OCI-LY7 (cell line): ENCODE data around the gene AUTS2. TPM values are rescaled to one million over a fixed set of nuclear protein-coding genes. Genes with fewer than 3 reads are reported as not detected.

Experiments used
- BruUV-seq: library from RNA; stranded (reverse); fragments of 400-500 nt; replicated peaks from 2 replicates; lab custom pipeline; 2021; lab: Mats Ljungman, UMichigan
- CTCF ChIA-PET: fragments of 300-600 bp; sonication (Branson Sonifier 250); formaldehyde crosslinking; loops from one replicate; lab custom pipeline; 2022; ENCODE audit warnings: antibody characterized with exemption; ENCODE audit not compliant: unreplicated experiment; lab: Charles Lee
- POLR2A ChIA-PET: fragments of 300-600 bp; sonication (Branson Sonifier 250); formaldehyde crosslinking; loops from one replicate; lab custom pipeline; 2022; ENCODE audit warnings: antibody characterized with exemption; lab: Charles Lee
- DNase-seq: peaks from one replicate; pipeline ENCODE4 v3.0.0-alpha.2; 2015; ENCODE audit warnings: low spot score
- H2AFZ ChIP-seq: fragments of 200-600 bp; sonication (generic), shearing (Covaris generic); 2 replicates; pipeline ENCODE4 v1.6.1; 2014; ENCODE audit warnings: mild to moderate bottlenecking, antibody characterized with exemption, low read length, moderate library complexity
- H3K27ac ChIP-seq: fragments of 200-600 bp; sonication (generic); 2 replicates; pipeline ENCODE4 v1.5.1; 2014; ENCODE audit warnings: mixed run types, low read depth, mild to moderate bottlenecking, moderate library complexity, low read length, inconsistent platforms; ENCODE audit not compliant: poor library complexity, severe bottlenecking
- H3K36me3 ChIP-seq: fragments of 200-600 bp; sonication (generic); 2 replicates; pipeline ENCODE4 v1.6.1; 2014; ENCODE audit warnings: mild to moderate bottlenecking, antibody characterized with exemption, low read length, moderate library complexity, mixed read lengths; ENCODE audit not compliant: insufficient read depth
- H3K4me1 ChIP-seq: fragments of 200-600 bp; sonication (generic); 2 replicates; pipeline ENCODE4 v1.5.1; 2014; ENCODE audit warnings: mild to moderate bottlenecking, low read length; ENCODE audit not compliant: insufficient read depth, poor library complexity, severe bottlenecking
- H3K4me2 ChIP-seq: fragments of 200-600 bp; sonication (generic); 2 replicates; pipeline ENCODE4 v1.6.1; 2014; ENCODE audit warnings: mild to moderate bottlenecking, low read length
- H3K4me3 ChIP-seq: fragments of 200-600 bp; sonication (generic); 2 replicates; pipeline ENCODE4 v1.5.1; 2014; ENCODE audit warnings: mild to moderate bottlenecking, low read depth, low read length; ENCODE audit not compliant: poor library complexity, severe bottlenecking
- H3K79me2 ChIP-seq: fragments of 200-600 bp; sonication (generic); 2 replicates; pipeline ENCODE4 v1.6.1; 2016; ENCODE audit warnings: low read depth, mild to moderate bottlenecking, low read length, moderate library complexity, mixed read lengths; ENCODE audit not compliant: insufficient read depth
- H3K9me2 ChIP-seq: fragments of 200-600 bp; sonication (generic); 2 replicates; pipeline ENCODE4 v1.6.1; 2016; ENCODE audit warnings: mild to moderate bottlenecking, low read length, mixed read lengths; ENCODE audit not compliant: insufficient read depth
- H3K9me3 ChIP-seq: fragments of 200-600 bp; sonication (generic); 2 replicates; pipeline ENCODE4 v1.6.1; 2014; ENCODE audit warnings: mild to moderate bottlenecking, mixed run types, low read length, mixed read lengths
- H4K20me1 ChIP-seq: fragments of 200-600 bp; sonication (generic); 2 replicates; pipeline ENCODE4 v1.6.1; 2014; ENCODE audit warnings: mild to moderate bottlenecking, antibody characterized with exemption, low read length, moderate library complexity, mixed read lengths; ENCODE audit not compliant: insufficient read depth
- CTCF ChIP-seq: fragments of 200-600 bp; sonication (generic); conservative IDR thresholded peaks from 2 replicates; pipeline ENCODE4 v1.5.1; 2014; ENCODE audit warnings: mild to moderate bottlenecking, antibody characterized with exemption, low read length, moderate library complexity, mixed read lengths
- EZH2phosphoT487 ChIP-seq: fragments of 200-600 bp; sonication (generic); IDR thresholded peaks from 2 replicates; pipeline ENCODE4 v1.6.1; 2018; ENCODE audit warnings: low read depth, borderline replicate concordance, mild to moderate bottlenecking, mixed run types, antibody characterized with exemption, low read length, moderate library complexity, mixed read lengths
- intact Hi-C: fragments of 100-400 bp; cut with micrococcal nuclease; formaldehyde crosslinking; loops from one replicate; pipeline ENCODE4 v1.10.0; 2022; ENCODE audit not compliant: unreplicated experiment
- total RNA-seq, 2 experiments: library from RNA; depleted of rRNA in 1 of 2; stranded (reverse); fragments of >200 nt in 1 of 2; shearing (Covaris generic) in 1 of 2; gene quantifications; 2 replicates each; pipeline ENCODE4 v1.2.3, GENCODE V29; 2014 to 2022

AUTS2 gene
- total RNA-seq, 2 experiments from 2014 or later, result 37.9 to 78.5 TPM

- TF ChIP-seq EZH2phosphoT487 (no peak), CTCF (no peak)
- CTCF ChIA-PET, result no interaction called here
- Histone ChIP-seq H3K79me2 (peaks cover 50% of the 10 kb centered on the region; the same call in 1 of the 2 replicates), H3K9me2 (no peaks in the 10 kb centered on the region), H2AFZ (no peak overlapping the region), H3K4me3 (no peak overlapping the region), H4K20me1 (no peaks in the 10 kb centered on the region), H3K4me1 (peaks cover 25% of the 10 kb centered on the region), H3K9me3 (peaks cover 10% of the 10 kb centered on the region; the same call in 1 of the 2 replicates), H3K27ac (no peak overlapping the region), H3K36me3 (peaks cover 10% of the 10 kb centered on the region; the same call in 1 of the 2 replicates), H3K4me2 (no peak overlapping the region)
- intact Hi-C loops, result no loop called here
- POLR2A ChIA-PET, result interaction anchor here (0.5 to 1.2 kb wide), 8 partner anchors 11 to 384 kb away, joined by 3 to 6 read pairs (median 3); no protein-coding TSS in a partner anchor
- BruUV-seq, result no TSS peak
- no peak for DNase-seq
Observed at GRCh38 chr7:69722843-69723242, 124.6 kb downstream of the AUTS2 start.

- POLR2A ChIA-PET, result interaction anchor here (0.7 to 1.2 kb wide), 2 partner anchors 15 to 55 kb away, joined by 3 read pairs; no protein-coding TSS in a partner anchor
- CTCF ChIA-PET, result no interaction called here
- Histone ChIP-seq H3K9me2 (no peaks in the 10 kb centered on the region), H3K4me2 (no peak overlapping the region), H2AFZ (no peak overlapping the region), H4K20me1 (no peaks in the 10 kb centered on the region), H3K4me1 (peaks cover 32% of the 10 kb centered on the region), H3K36me3 (peaks cover 10% of the 10 kb centered on the region; the same call in 1 of the 2 replicates), H3K4me3 (no peak overlapping the region), H3K9me3 (peaks cover 10% of the 10 kb centered on the region; the same call in 1 of the 2 replicates), H3K27ac (no peak overlapping the region), H3K79me2 (peaks cover 50% of the 10 kb centered on the region; the same call in 1 of the 2 replicates)
- no TSS peak for BruUV-seq
- no peak for DNase-seq
- intact Hi-C loops, result no loop called here
- no peak for TF ChIP-seq CTCF
- no peak for TF ChIP-seq EZH2phosphoT487
Observed at GRCh38 chr7:69723663-69724062, 125.4 kb downstream of the AUTS2 start.

GRCh38 chr7:69728304-69728703 lies 130.0 kb downstream of the AUTS2 start:
- BruUV-seq, result no TSS peak
- peaks cover 10% of the 10 kb centered on the region; the same call in 1 of the 2 replicates for H3K9me3 ChIP-seq
- H3K36me3 ChIP-seq, result peaks cover 10% of the 10 kb centered on the region; the same call in 1 of the 2 replicates
- ChIA-PET POLR2A (interaction anchor here (0.6 to 1.9 kb wide), 8 partner anchors 8 to 697 kb away, joined by 3 to 8 read pairs (median 4); no protein-coding TSS in a partner anchor), CTCF (no interaction called here)
- peaks cover 55% of the 10 kb centered on the region for H3K4me1 ChIP-seq
- no peak overlapping the region for H2AFZ ChIP-seq
- no peak overlapping the region for H3K27ac ChIP-seq
- H3K4me3 ChIP-seq, result no peak overlapping the region
- DNase-seq, result no peak
- TF ChIP-seq EZH2phosphoT487 (no peak), CTCF (no peak)
- H3K79me2 ChIP-seq, result peaks cover 77% of the 10 kb centered on the region; the same call in 1 of the 2 replicates
- no peak overlapping the region for H3K4me2 ChIP-seq
- intact Hi-C loops, result no loop called here
- no peaks in the 10 kb centered on the region for H3K9me2 ChIP-seq
- 0 out of 2 replicates have a peak, but pooled peaks cover 15% of the 10 kb centered on the region for H4K20me1 ChIP-seq
